ENCODE results near the gene BLVRA.

BLVRA gene

GRCh38 chr7:43782768-43783555 is 24.5 kb downstream of the BLVRA start:
- no peak for TF ChIP-seq CEBPB (IDR thresholded peaks at IDR 0.05)
- no peak for TF ChIP-seq TCF12 (IDR thresholded peaks at IDR 0.05; ENCODE audit: low read depth)
- no peak for TF ChIP-seq YY1 (IDR thresholded peaks at IDR 0.05; ENCODE audit: low read depth)
- no peak for TF ChIP-seq ZBTB7A (IDR thresholded peaks at IDR 0.05; ENCODE audit: low read depth)
- no peak for TF ChIP-seq RAD21 (IDR thresholded peaks at IDR 0.05; ENCODE audit: low read depth)

- TF ChIP-seq YY1 (IDR thresholded peaks at IDR 0.05; ENCODE audit: low read depth), result no peak
- TF ChIP-seq, protein P1, sequence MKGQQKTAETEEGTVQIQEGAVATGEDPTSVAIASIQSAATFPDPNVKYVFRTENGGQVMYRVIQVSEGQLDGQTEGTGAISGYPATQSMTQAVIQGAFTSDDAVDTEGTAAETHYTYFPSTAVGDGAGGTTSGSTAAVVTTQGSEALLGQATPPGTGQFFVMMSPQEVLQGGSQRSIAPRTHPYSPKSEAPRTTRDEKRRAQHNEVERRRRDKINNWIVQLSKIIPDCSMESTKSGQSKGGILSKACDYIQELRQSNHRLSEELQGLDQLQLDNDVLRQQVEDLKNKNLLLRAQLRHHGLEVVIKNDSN (IDR thresholded peaks at IDR 0.05), result no peak
- TF ChIP-seq MAX (IDR thresholded peaks at IDR 0.05), result no peak
- TF ChIP-seq TAF1 (IDR thresholded peaks at IDR 0.05; ENCODE audit: low read depth), result no peak
- TF ChIP-seq, protein P2, sequence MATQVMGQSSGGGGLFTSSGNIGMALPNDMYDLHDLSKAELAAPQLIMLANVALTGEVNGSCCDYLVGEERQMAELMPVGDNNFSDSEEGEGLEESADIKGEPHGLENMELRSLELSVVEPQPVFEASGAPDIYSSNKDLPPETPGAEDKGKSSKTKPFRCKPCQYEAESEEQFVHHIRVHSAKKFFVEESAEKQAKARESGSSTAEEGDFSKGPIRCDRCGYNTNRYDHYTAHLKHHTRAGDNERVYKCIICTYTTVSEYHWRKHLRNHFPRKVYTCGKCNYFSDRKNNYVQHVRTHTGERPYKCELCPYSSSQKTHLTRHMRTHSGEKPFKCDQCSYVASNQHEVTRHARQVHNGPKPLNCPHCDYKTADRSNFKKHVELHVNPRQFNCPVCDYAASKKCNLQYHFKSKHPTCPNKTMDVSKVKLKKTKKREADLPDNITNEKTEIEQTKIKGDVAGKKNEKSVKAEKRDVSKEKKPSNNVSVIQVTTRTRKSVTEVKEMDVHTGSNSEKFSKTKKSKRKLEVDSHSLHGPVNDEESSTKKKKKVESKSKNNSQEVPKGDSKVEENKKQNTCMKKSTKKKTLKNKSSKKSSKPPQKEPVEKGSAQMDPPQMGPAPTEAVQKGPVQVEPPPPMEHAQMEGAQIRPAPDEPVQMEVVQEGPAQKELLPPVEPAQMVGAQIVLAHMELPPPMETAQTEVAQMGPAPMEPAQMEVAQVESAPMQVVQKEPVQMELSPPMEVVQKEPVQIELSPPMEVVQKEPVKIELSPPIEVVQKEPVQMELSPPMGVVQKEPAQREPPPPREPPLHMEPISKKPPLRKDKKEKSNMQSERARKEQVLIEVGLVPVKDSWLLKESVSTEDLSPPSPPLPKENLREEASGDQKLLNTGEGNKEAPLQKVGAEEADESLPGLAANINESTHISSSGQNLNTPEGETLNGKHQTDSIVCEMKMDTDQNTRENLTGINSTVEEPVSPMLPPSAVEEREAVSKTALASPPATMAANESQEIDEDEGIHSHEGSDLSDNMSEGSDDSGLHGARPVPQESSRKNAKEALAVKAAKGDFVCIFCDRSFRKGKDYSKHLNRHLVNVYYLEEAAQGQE (IDR thresholded peaks at IDR 0.05; ENCODE audit: low read depth), result no peak
- no peak for TF ChIP-seq EGR1 (IDR thresholded peaks at IDR 0.05)
These were observed 25.6 kb downstream of the BLVRA start for GRCh38 chr7:43784030-43784584.

GRCh38 chr7:43785420-43785819 is 26.9 kb downstream of the BLVRA start:
- no peak for TF ChIP-seq CREB1 (IDR thresholded peaks at IDR 0.05; ENCODE audit: low read depth)
- no peak for TF ChIP-seq EGR1 (IDR thresholded peaks at IDR 0.05)
- no peak for TF ChIP-seq FOXM1 (IDR thresholded peaks at IDR 0.05; ENCODE audit: borderline replicate concordance, low read depth)
- no peak for TF ChIP-seq ZBTB7A (IDR thresholded peaks at IDR 0.05; ENCODE audit: low read depth)
- TF ChIP-seq TCF12 (IDR thresholded peaks at IDR 0.05; ENCODE audit: low read depth), result no peak
- TF ChIP-seq TEAD4 (IDR thresholded peaks at IDR 0.05), result no peak
- TF ChIP-seq, protein P1 (IDR thresholded peaks at IDR 0.05), result no peak
- no peak for TF ChIP-seq EP300 (IDR thresholded peaks at IDR 0.05; ENCODE audit: borderline replicate concordance)
- TF ChIP-seq MAX (IDR thresholded peaks at IDR 0.05), result no peak
- no peak for TF ChIP-seq CEBPB (IDR thresholded peaks at IDR 0.05)
- TF ChIP-seq YY1 (IDR thresholded peaks at IDR 0.05; ENCODE audit: low read depth), result no peak
- TF ChIP-seq RAD21 (IDR thresholded peaks at IDR 0.05; ENCODE audit: low read depth), result no peak
- TF ChIP-seq, protein P2 (IDR thresholded peaks at IDR 0.05; ENCODE audit: low read depth), result no peak
- no peak for TF ChIP-seq TAF1 (IDR thresholded peaks at IDR 0.05; ENCODE audit: low read depth)
- TF ChIP-seq NFIC (IDR thresholded peaks at IDR 0.05), result no peak

DNA sequence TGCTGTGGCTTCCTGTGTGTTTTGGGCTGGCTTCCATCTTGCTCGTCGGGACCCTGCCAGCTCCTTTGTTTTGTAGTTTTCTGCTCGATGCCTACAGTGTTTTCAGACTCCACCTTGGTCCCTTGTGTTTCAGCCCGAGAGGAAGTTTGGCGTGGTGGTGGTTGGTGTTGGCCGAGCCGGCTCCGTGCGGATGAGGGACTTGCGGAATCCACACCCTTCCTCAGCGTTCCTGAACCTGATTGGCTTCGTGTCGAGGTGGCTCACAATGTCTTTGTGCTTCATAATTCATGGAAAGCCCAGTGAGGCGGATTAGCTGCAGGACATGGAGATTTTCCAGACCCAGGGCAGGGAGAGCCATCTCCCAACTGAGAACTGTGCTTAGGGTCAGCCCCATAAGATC is 29.3 kb downstream of the BLVRA start:
- no peak for TF ChIP-seq EP300 (IDR thresholded peaks at IDR 0.05; ENCODE audit: borderline replicate concordance)
- TF ChIP-seq EGR1 (IDR thresholded peaks at IDR 0.05), result no peak
- TF ChIP-seq TEAD4 (IDR thresholded peaks at IDR 0.05), result no peak
- TF ChIP-seq, protein P2 (IDR thresholded peaks at IDR 0.05; ENCODE audit: low read depth), result no peak

DNA sequence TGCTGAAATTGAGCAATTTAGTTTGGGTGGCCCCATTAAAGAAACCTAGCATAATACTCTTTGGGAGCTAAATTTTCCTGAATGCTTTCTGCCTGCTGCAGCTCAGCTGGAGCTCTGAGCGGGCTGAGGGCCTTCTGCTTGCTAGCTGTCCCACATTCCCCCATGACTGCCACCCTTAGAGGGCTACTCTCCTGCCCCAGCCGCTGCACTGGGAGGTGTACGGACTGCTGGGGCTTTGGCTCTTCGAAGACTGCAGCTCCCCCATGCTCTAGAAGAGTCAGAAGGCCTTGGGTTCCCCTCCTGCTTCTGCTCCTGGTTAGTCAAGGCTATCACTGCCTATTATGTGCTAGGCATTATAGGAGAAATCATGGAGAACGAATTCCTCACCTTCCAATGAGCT is 31.5 kb downstream of the BLVRA start:
- no peak for TF ChIP-seq TCF12 (IDR thresholded peaks at IDR 0.05; ENCODE audit: low read depth)
- TF ChIP-seq EP300 (IDR thresholded peaks at IDR 0.05; ENCODE audit: borderline replicate concordance), result no peak
- TF ChIP-seq EGR1 (IDR thresholded peaks at IDR 0.05), result no peak
- no peak for TF ChIP-seq NFIC (IDR thresholded peaks at IDR 0.05)
- TF ChIP-seq RAD21 (IDR thresholded peaks at IDR 0.05; ENCODE audit: low read depth), result no peak
- TF ChIP-seq MAX (IDR thresholded peaks at IDR 0.05), result no peak
- TF ChIP-seq TEAD4 (IDR thresholded peaks at IDR 0.05), result no peak
- TF ChIP-seq ZBTB7A (IDR thresholded peaks at IDR 0.05; ENCODE audit: low read depth), result no peak
- TF ChIP-seq, protein P1 (IDR thresholded peaks at IDR 0.05), result no peak
- no peak for TF ChIP-seq YY1 (IDR thresholded peaks at IDR 0.05; ENCODE audit: low read depth)
